Activated T-cell treated with anti-CD3 and anti-CD28 coated beads, Interleukin-2, amount 50 U/mL, for 24 hours (primary cell): ENCODE results near the gene SLC45A3.

Experiments
- DNase-seq: peaks from one replicate; pipeline ENCODE4 v3.0.0-alpha.2; 2020
- H3K27ac Mint-ChIP-seq: 2 replicates; pipeline ENCODE4 v1.8.0; 2020; ENCODE audit warnings: mild to moderate bottlenecking, mixed read lengths
- H3K27me3 Mint-ChIP-seq: 2 replicates; pipeline ENCODE4 v1.8.0; 2020; ENCODE audit warnings: mixed read lengths
- H3K36me3 Mint-ChIP-seq: 2 replicates; pipeline ENCODE4 v1.8.0; 2020; ENCODE audit warnings: low read depth, mixed read lengths
- H3K4me1 Mint-ChIP-seq: 2 replicates; pipeline ENCODE4 v1.8.0; 2020; ENCODE audit warnings: low read depth, mixed read lengths
- H3K4me3 Mint-ChIP-seq: 2 replicates; pipeline ENCODE4 v1.8.0; 2020; ENCODE audit warnings: mild to moderate bottlenecking, moderate library complexity, mixed read lengths
- H3K9me3 Mint-ChIP-seq: 2 replicates; pipeline ENCODE4 v1.8.0; 2020; ENCODE audit warnings: mixed read lengths

SLC45A3 gene

DNA sequence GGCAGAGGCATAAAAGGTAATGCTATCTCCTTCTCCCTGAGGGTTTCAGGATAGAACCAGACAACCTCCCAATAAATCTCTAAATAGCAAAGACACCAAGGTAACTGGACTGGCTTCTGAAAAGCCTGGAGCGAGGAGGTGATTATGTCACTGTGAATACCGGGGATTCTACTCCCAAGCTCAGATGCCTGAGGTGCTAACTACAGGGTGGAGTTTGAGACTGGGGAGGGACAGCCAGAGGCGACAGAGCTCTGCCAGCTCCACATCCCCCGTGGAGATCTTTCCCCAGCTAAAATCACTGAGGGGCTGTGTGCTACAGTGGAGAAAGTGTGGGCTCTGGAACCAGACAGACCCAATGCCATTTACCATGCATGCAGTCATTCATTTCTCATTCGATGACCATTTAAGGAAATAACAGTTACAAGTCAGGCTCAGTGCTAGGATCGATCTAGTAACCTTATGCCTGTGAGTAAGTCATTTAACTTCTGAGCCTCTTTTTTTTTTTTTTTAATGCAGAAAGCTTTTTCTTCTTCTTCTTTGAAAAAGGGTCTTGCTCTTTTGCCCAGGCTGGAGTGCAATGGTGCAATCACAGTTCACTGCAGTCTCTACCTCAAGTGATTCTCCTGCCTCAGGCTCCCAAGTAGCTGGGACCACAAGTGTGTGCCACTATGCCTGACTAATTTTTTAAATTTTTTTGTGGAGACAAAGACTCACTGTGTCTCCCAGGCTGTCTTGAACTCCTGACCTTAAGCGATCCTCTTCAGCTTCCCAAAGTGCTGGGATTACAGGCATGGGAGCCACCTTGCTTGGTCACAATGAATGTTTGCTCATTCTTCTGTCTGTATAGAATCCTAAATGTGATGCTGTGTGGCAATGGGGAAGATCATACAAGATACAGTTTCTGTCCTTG is 8.1 kb upstream of the SLC45A3 start:
- no peaks in the 10 kb centered on the region for H3K9me3 Mint-ChIP-seq
- peaks cover 22% of the 10 kb centered on the region for H3K27me3 Mint-ChIP-seq
- H3K36me3 Mint-ChIP-seq: no peaks in the 10 kb centered on the region
- no peaks in the 10 kb centered on the region for H3K4me1 Mint-ChIP-seq
- DNase-seq: no peak
- no peak overlapping the region for H3K27ac Mint-ChIP-seq
- no peak overlapping the region for H3K4me3 Mint-ChIP-seq

DNA sequence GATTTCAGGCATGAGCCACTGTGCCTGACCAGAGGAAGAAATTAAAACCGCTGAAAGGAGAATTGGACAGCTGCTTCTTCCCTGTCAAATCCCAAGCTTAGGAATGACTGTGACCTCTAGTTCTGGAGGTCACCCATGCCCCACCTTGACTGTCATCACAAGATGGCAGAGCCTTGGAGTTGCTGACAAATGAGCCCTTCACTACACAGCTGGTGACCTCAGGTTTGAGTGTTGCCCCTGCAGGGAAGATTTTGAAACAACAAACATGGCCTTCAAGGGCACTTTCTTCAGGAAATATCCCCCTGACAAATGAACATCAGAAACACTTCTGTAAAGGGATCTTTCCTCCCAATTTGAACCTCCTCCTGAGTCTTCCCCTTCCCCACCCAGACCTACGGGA is 6.9 kb upstream of the SLC45A3 start:
- Mint-ChIP-seq H3K36me3 (no peaks in the 10 kb centered on the region), H3K4me3 (no peak overlapping the region), H3K27ac (no peak overlapping the region), H3K27me3 (peaks cover 14% of the 10 kb centered on the region), H3K4me1 (no peaks in the 10 kb centered on the region), H3K9me3 (no peaks in the 10 kb centered on the region)
- no peak for DNase-seq

DNA sequence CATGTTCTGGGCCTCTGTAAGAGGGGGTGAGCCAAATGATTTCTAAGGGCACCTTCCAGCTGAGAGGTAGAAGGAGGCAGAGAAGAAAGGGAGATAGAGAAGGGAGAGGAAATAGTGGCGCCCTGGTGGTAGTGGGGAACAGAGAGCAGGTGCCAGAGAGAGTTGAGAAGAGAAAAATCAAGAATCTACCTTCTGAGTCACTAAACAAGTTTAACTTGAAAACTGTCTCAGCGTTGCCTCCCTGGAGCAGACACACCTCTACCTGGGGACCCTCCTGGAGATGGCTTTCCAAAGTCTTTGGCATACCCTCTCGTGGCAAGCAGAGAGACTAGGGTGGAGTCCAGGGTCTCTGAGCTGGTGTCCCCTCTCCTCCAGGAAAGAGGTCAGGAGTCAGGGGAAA is 1.1 kb upstream of the SLC45A3 start:
- H3K4me1 Mint-ChIP-seq: peaks cover 12% of the 10 kb centered on the region
- DNase-seq: no peak
- no peaks in the 10 kb centered on the region for H3K9me3 Mint-ChIP-seq
- H3K27me3 Mint-ChIP-seq: peaks cover 22% of the 10 kb centered on the region
- H3K36me3 Mint-ChIP-seq: no peaks in the 10 kb centered on the region
- H3K4me3 Mint-ChIP-seq: peak overlapping the region; percentile 74
- H3K27ac Mint-ChIP-seq: no peak overlapping the region

DNA sequence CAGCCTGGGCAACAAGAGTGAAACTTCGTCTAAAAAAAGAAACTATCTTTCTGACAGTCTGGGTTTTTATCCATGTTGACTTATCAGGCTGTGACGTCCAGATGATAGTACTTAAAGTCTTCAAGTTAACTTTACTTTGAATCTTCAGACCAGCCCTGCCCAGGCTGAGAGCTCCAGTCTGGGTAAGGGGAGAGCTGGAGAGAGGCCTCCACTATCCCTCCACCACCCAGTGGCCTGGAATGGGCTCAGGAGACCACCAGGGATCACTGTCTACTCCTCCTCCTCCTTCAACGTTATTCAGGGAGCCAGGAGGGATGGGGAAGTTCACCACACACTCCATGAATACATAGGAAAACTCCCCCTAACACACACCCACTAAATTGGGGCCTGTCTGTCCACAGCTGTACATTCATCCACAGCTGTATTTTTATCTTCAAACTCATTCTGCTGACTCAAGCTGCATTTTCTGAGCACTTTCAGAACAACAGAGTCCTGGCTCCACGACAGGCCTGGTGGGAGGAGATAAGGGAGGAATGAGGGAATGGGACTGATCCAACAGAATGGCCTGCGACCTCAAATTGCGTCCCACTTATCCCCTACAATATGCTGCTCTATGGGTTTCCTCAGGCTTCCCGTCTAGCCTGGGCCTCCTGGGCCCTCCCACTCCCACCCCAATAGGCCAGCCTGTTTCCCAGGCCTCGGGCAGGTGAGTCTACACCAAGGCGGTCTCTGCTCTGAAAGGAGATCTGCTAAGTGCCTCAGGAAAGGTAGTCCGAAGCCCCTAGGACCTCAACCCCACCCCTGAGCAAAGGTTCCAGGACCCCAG is 1.8 kb downstream of the SLC45A3 start:
- Mint-ChIP-seq H3K36me3 (no peaks in the 10 kb centered on the region), H3K27me3 (peaks cover 32% of the 10 kb centered on the region), H3K4me1 (peaks cover 12% of the 10 kb centered on the region), H3K4me3 (peak overlapping the region; percentile 76), H3K27ac (no peak overlapping the region), H3K9me3 (no peaks in the 10 kb centered on the region)
- DNase-seq: no peak

DNA sequence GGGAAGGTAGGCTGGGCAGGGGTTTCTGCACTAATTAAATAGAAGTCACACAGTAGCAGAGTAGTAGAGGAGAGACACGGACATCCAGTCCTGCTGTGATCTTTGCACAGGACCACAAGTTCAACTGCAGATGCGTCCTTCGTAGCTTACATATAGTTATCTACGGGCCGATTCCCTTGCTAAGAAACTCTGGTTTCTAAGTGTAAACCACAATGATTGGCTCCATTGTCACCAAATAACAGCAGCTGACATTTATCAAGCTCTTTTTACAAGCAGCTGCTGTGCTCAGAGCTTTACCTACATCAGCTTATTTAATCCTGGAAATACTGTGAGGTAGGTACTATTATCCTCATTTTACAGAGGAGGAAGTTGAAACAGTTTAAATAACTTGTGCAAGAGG is 3.1 kb downstream of the SLC45A3 start:
- Mint-ChIP-seq H3K36me3 (no peaks in the 10 kb centered on the region), H3K4me1 (peaks cover 12% of the 10 kb centered on the region), H3K27ac (no peak overlapping the region), H3K27me3 (peaks cover 38% of the 10 kb centered on the region), H3K9me3 (no peaks in the 10 kb centered on the region), H3K4me3 (no peak overlapping the region)
- no peak for DNase-seq

DNA sequence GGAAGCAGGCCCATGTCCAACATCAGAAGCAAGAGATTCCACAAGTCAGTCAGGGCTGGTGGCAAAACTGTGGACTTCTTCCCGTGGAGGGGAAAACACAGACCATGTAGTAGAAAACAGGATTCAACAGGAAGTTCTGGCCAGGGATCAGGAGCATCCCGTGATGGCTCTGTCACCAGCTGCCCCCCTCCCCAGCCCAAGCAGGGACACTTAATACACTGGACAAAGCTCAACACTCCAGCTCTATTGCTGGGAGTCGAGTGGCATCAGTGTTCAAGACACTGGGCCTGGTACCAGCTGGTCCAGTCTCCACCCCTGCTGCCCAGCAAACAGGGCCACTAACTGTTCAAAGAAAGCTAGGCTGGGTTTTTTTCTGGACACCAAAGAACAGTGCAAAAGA is 3.7 kb downstream of the SLC45A3 start:
- Mint-ChIP-seq H3K27ac (no peak overlapping the region), H3K27me3 (peaks cover 36% of the 10 kb centered on the region), H3K36me3 (no peaks in the 10 kb centered on the region), H3K4me3 (no peak overlapping the region), H3K9me3 (no peaks in the 10 kb centered on the region), H3K4me1 (peaks cover 12% of the 10 kb centered on the region)
- DNase-seq: no peak

DNA sequence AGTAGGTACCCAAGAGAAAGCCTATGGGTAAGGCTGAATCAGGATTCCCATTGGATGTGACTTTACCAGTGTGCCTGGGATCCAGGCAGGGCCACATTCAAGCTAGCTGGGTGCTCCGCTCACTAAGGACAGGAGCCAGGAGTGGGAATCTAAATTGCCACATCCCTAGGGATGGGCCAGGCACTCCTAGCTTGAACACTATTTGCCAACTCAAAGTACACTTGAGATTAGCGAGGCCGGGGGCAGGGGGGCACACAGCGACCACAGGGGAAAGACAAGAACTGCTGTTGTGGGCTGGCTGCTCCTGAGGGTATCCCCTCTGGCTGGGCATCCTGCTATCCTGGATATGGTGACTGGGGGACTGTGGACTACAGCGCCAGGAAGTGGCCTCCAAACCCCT is 4.3 kb downstream of the SLC45A3 start:
- H3K27ac Mint-ChIP-seq: no peak overlapping the region
- no peaks in the 10 kb centered on the region for H3K9me3 Mint-ChIP-seq
- H3K27me3 Mint-ChIP-seq: peaks cover 30% of the 10 kb centered on the region
- H3K36me3 Mint-ChIP-seq: no peaks in the 10 kb centered on the region
- H3K4me3 Mint-ChIP-seq: no peak overlapping the region
- DNase-seq: no peak
- peaks cover 12% of the 10 kb centered on the region for H3K4me1 Mint-ChIP-seq

DNA sequence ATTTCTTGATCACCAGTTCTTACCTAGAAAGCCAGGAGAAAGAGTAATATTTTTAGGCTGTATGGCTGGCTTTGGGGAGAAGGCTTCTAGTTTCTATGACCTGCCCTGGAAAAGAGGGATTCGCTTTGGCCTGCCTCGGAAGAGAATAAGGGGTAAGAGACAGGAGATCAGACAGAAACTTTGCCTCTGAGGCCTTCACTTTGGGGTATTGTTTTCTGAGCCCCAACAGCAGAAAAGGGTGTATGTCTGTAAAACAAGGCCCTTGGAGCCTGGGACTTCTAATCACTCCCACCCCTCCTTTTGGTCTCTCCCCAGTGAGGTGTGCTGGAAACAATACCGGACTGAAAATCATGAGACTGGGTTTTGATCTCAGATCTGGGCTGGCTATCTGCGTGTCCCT is 5.1 kb downstream of the SLC45A3 start:
- Mint-ChIP-seq H3K4me3 (no peak overlapping the region), H3K36me3 (no peaks in the 10 kb centered on the region), H3K27me3 (peaks cover 25% of the 10 kb centered on the region), H3K9me3 (no peaks in the 10 kb centered on the region), H3K27ac (no peak overlapping the region), H3K4me1 (peaks cover 7% of the 10 kb centered on the region)
- no peak for DNase-seq

DNA sequence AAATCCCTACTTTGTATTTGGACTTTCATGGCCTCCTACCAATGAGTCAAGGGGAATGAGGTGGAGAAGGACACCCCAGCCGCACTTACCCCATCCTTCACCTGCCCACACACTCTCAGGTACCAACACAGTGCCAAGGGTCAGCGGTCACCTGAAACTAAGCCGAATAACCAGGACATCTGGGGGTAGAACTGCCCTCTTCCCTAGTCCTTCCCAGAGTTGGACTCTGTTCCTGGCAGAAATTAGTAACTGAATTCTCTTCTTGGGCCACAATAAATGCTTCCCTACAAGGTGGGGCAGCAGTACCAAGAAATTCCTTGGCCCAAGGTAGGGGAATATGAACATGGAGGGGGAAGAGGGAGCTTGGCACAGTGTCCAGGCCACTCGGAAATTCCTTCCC is 7.3 kb downstream of the SLC45A3 start:
- Mint-ChIP-seq H3K9me3 (no peaks in the 10 kb centered on the region), H3K4me3 (no peak overlapping the region), H3K4me1 (no peaks in the 10 kb centered on the region), H3K27ac (no peak overlapping the region), H3K36me3 (no peaks in the 10 kb centered on the region), H3K27me3 (peaks cover 32% of the 10 kb centered on the region)
- no peak for DNase-seq

DNA sequence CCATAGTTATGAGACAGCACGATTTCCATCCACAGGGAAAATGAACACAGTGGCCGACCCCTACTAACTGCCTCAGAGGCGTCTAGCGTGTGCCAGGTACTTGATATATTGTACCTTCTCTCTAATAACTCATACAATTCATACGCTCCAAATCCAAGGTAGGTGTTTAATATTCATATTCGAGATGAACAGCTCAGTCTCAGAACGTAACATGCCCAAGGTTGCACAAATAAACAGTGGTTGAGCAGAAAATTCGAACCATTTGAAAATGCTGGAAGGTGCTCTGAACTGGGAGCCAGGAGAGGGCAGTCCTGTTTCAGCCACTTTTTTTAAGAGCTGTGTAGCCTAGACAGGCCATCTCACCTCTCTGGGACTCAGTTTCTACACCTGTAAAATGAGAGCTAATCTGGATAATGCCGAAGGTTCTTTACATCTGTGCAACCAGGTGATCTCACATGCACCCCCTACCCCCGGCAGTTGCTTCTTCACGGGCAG is 7.9 kb downstream of the SLC45A3 start:
- H3K27me3 Mint-ChIP-seq: peaks cover 33% of the 10 kb centered on the region
- H3K4me1 Mint-ChIP-seq: no peaks in the 10 kb centered on the region
- H3K9me3 Mint-ChIP-seq: no peaks in the 10 kb centered on the region
- H3K27ac Mint-ChIP-seq: no peak overlapping the region
- DNase-seq: no peak
- no peaks in the 10 kb centered on the region for H3K36me3 Mint-ChIP-seq
- no peak overlapping the region for H3K4me3 Mint-ChIP-seq

DNA sequence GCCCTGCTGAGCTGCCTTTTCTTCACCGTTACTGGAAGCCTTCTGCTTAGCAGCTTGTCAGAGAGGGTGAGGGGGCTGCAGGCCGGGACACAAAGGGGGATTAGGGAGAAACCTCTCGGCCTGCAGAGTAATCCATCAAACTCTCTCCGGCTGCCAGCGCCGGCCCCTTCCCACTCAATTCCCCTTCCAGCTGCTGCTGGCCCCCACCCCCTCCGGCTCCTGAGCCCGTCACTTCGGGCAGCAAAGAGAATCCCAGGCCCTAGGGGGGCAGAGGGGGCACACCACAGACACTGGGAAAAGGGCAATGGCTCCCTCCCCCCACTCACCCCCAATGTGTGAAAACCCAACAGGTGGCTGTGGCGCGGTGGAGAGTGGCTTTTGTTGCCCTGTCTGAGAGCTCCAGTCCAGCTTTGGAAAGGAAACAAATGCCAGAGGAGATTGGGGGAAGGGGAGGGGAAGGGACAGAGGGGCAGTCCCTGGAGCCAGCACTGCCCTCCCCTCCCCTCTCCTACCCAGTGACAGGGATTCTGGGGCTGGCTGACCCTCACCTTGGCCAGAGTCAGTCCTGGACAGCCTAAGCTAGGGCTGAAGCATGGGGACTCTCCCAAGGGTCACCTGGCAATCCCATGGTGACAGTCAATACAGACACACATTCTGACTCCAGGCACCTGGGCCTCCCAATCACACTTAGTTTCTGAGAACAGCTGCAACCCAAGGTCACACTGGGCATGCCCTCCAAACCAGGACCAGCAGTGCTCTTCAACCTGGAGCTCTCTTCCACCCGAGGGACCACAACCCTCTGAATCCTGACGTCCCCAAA is 9.5 kb downstream of the SLC45A3 start:
- Mint-ChIP-seq H3K27ac (no peak overlapping the region), H3K4me3 (no peak overlapping the region), H3K4me1 (no peaks in the 10 kb centered on the region), H3K9me3 (no peaks in the 10 kb centered on the region), H3K36me3 (no peaks in the 10 kb centered on the region), H3K27me3 (peaks cover 28% of the 10 kb centered on the region)
- no peak for DNase-seq

DNA sequence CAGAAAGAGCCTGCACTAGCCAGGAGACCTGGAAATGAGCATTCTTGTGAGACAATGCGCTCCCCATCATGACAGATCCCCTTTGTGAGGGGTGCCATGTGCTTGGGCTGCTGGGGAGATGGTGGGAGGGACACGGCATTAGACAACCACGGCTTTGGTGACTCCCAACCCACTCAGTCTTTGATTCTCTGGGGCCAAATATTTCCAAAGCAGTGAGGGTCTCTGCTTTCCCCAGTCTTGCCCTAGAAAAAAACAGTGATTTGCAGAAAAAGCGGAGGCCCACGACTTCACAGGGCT is 10.2 kb downstream of the SLC45A3 start:
- Mint-ChIP-seq H3K27ac (no peak overlapping the region), H3K4me1 (no peaks in the 10 kb centered on the region), H3K27me3 (peaks cover 23% of the 10 kb centered on the region), H3K9me3 (no peaks in the 10 kb centered on the region), H3K36me3 (no peaks in the 10 kb centered on the region), H3K4me3 (no peak overlapping the region)
- DNase-seq: no peak

DNA sequence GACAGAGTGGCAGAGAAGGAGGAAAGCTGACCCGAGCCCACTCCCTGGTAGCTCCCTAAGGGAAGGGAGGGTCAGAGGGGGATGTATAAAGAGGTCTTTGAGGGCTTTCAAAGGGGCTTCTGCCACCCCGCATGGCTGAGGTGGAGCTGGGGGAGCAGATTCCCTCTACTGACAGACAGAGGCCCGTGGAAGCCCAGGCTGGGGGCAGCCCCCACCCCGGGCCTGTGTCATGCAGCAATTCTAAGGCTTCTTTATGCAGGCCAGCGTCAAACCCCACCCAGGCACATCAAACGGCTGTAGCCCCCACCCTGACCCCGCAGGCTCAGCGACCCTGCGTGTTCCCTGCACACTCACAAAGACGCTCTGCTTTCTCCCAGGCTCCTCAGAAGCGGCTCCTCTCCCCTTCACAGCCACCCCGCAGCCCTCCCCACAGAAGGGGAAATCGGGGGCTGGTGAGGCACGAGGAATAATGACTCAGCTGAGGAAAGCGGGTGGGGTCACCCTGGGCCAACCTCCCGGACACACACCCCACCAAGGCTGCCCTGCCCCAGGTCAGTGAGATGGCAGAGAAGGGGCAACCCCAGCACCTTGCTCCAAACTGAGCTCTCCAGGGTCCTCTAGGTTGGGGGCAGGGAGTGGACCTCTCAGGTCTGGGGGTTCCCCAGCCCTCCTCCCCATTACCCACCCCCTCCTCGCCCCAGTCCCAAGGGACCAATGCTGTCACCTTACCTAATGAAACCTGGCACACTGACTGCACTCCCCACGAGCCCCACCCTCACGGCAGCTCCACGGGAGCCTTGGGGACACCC is 10.8 kb downstream of the SLC45A3 start:
- Mint-ChIP-seq H3K27ac (no peak overlapping the region), H3K4me3 (no peak overlapping the region), H3K27me3 (peaks cover 23% of the 10 kb centered on the region), H3K4me1 (no peaks in the 10 kb centered on the region), H3K36me3 (no peaks in the 10 kb centered on the region), H3K9me3 (no peaks in the 10 kb centered on the region)
- no peak for DNase-seq

DNA sequence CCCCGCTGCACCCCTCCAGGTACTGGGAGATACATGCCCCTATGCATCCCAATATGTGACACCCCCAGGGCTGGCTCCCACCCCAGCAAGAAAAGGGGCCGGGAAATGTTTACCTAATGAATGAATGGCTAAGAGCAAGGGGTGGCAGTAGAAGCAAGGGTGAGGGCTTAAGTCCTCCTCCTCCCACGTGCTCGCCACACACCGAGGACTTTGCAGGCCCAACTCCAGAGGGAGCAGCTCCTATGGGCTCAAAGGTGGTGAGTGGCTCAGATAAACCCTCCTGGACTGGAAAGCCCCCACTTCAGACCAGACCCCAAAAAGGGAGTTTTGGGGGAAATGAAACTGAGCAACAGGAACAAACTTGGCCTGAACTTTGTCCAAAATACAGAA is 11.4 kb downstream of the SLC45A3 start:
- Mint-ChIP-seq H3K36me3 (no peaks in the 10 kb centered on the region), H3K9me3 (no peaks in the 10 kb centered on the region), H3K4me1 (no peaks in the 10 kb centered on the region), H3K4me3 (no peak overlapping the region), H3K27ac (no peak overlapping the region), H3K27me3 (peaks cover 23% of the 10 kb centered on the region)
- no peak for DNase-seq
